Fibroblast of pulmonary artery (primary cell): Measurements from ENCODE around the gene EML4.

Experiments used
- DNase-seq: peaks from one replicate; pipeline ENCODE4 v3.0.0-alpha.2; 2010; ENCODE audit warnings: low read depth
- H3K4me3 ChIP-seq: replicated peaks from 2 replicates; pipeline ENCODE4 v1.5.1; 2011; ENCODE audit warnings: low read depth, mild to moderate bottlenecking, control low read depth, low read length, moderate library complexity
- TF ChIP-seq, protein P1 (sequence below): IDR thresholded peaks from 2 replicates; pipeline ENCODE4 v1.5.1; 2011; ENCODE audit warnings: mild to moderate bottlenecking, control low read depth, low read length, inconsistent platforms; ENCODE audit errors: missing control alignments

The EML4 gene

DNA sequence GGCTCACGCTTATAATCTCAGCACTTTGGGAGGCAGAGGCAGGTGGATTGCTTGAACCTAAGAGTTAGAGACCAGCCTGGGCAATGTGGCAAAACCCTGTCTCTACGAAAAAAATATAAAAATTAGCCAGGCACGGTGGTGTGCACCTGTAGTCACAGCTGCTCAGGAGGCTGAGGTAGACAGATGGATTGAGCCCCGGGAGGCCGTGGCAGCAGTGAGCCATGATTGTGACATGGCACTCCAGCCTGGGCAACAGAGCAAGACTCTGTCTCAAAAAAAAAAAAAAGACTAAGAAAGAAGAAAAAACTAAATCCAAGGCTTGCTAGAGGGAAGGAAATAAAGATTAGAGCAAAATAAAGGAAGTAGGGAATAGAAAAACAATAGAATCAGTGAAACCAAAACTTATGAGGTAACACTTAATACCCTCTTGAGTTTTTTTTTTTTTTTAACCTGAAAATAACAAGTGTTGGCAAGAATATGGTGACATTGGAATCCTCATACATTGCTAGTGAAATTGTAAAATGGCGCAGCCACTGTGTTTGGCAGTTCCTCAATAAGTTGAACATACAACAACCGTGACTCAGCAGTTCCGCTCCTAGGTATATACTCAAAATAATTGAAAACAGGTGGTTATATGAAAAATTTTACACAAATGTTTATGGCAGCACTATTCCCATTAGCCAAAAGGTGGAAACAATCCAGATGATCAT lies 85.2 kb downstream of the EML4 start:
- no peak for DNase-seq
- TF ChIP-seq, protein P1, sequence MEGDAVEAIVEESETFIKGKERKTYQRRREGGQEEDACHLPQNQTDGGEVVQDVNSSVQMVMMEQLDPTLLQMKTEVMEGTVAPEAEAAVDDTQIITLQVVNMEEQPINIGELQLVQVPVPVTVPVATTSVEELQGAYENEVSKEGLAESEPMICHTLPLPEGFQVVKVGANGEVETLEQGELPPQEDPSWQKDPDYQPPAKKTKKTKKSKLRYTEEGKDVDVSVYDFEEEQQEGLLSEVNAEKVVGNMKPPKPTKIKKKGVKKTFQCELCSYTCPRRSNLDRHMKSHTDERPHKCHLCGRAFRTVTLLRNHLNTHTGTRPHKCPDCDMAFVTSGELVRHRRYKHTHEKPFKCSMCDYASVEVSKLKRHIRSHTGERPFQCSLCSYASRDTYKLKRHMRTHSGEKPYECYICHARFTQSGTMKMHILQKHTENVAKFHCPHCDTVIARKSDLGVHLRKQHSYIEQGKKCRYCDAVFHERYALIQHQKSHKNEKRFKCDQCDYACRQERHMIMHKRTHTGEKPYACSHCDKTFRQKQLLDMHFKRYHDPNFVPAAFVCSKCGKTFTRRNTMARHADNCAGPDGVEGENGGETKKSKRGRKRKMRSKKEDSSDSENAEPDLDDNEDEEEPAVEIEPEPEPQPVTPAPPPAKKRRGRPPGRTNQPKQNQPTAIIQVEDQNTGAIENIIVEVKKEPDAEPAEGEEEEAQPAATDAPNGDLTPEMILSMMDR, result no peak
- no peak overlapping the region for H3K4me3 ChIP-seq

- TF ChIP-seq, protein P1, result no peak
- DNase-seq, result peak; percentile 55
- no peak overlapping the region for H3K4me3 ChIP-seq
Observed at GRCh38 chr2:42256505-42256904, 87.4 kb downstream of the EML4 start.

DNA sequence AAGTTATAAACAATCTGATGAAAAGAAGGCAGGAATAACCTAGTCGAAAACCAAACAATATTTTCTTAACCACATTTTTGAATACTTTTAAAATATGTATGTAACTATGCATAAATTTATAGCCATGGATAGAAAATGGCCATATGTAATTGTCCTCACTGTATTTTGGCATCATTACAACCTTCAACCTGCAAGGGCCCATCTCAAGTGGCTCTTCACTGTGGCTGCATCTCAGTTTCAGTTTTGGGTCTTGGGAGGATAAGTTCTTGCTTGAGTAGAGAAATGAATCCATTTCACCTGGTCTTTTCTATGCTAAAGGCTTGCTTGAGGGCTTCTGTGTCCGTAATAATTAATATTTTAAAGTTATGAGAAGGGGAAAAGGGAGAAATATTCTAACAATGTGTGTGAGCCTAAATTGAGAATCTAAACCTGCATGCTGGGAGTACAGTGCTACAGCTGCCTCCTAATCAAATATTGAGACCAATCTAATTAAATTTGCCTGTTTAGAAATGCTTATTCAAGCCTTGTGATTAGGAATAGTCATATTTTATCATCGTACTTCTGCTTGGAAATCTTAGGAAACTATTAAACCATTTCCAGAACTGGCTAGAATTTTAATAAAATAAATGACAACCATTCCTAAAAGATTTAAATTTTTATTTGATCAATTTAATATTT lies 92.5 kb downstream of the EML4 start:
- DNase-seq, result no peak
- H3K4me3 ChIP-seq, result no peak overlapping the region
- TF ChIP-seq, protein P1, result no peak

GRCh38 chr2:42266236-42266635 lies 97.1 kb downstream of the EML4 start:
- DNase-seq, result no peak
- H3K4me3 ChIP-seq, result no peak overlapping the region
- TF ChIP-seq, protein P1, result no peak

DNA sequence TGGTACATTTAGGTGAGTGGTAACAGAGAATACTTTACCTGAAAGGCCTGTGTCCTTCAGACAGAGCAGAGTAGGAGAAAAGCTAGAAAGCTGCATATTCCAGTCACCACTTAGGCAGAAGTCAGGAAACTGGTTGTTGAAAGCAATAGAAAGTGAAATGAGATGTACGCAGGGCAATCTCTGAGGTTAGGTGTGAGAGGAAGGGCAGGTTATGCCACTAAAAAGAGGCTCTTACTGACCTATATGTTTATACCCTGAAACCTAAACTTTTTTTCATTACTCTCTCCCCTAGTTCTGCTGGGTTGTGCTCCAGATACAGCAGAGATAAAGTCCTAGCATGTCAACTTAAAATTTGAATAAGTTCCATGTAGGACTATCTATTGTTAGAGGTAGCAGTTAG lies 98.4 kb downstream of the EML4 start:
- no peak for DNase-seq
- no peak overlapping the region for H3K4me3 ChIP-seq

DNA sequence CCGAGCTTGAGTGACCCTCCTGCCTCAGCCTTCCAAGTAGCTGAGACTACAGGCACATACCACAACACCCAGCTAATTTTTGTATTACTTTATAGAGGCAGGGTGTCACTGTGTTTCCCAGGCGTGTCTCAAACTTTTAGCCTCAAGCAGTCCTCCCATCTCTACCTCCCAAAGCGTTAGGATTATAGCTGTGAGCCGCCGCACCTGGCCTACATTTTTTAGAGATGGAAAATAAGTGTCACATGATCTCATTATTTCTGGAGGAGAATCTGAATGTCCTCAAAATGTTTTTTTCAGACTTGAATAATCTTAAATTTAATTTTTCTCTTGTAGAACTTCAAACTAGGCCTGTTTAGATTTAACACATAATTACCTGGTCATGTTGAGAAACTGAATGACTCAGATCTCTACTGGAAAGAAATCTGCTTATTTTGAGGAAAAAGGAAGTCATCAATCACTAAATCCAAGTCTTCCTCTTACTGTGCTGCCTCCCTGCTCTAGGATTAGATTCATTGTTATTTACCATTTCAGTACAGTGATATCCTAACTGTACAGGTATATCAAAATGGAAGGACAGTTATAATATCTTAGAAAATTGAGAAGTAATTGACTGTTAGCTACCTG lies 99.5 kb downstream of the EML4 start:
- DNase-seq, result peak; percentile 10
- TF ChIP-seq, protein P1, result no peak
- H3K4me3 ChIP-seq, result no peak overlapping the region

More for the DNA sequence above, 98.4 kb downstream of the EML4 start:
- TF ChIP-seq, protein P1, result no peak
